B cell (primary cell): ENCODE data around the gene PRTFDC1. TPM values are rescaled to one million over a fixed set of nuclear protein-coding genes. Genes with fewer than 3 reads are reported as not detected.

Experiments
- ATAC-seq: fragments of 200-7000 bp; cut with Tn5 transposase; one replicate; pipeline ENCODE4 v1.10.0; 2021; ENCODE audit warnings: low read depth, mild to moderate bottlenecking, moderate number of reproducible peaks, moderate library complexity
- CTCF ChIA-PET: fragments of 350-600 bp; sonication (Branson Sonifier 250); formaldehyde crosslinking; loops from one replicate; lab custom pipeline; 2021; ENCODE audit warnings: antibody characterized with exemption, inconsistent platforms; lab: Charles Lee
- POLR2A ChIA-PET: fragments of 350-600 bp; sonication (Branson Sonifier 250); formaldehyde crosslinking; loops from one replicate; lab custom pipeline; 2021; ENCODE audit warnings: antibody characterized with exemption; lab: Charles Lee
- DNase-seq: peaks from one replicate; pipeline ENCODE4 v3.0.0; 2013
- H2AFZ ChIP-seq: 2 replicates; pipeline ENCODE4 v1.6.1; 2012; ENCODE audit warnings: mild to moderate bottlenecking, low read depth, low read length; ENCODE audit not compliant: insufficient read depth, poor library complexity, severe bottlenecking
- H3K27ac ChIP-seq, 2 donors: 1 replicate in 1 of 2; 2 replicates in 1 of 2; pipeline ENCODE4 v1.5.1; 2012 to 2013; ENCODE audit warnings: low read length in 2 of 2, mild to moderate bottlenecking in 2 of 2, moderate library complexity in 1 of 2
- H3K27me3 ChIP-seq, 4 experiments: fragments of 200-600 bp in 1 of 4; sonication (generic) in 1 of 4; replicated peaks in 1 of 4; 1 replicate in 2 of 4; 2 replicates in 2 of 4; pipeline versions ENCODE4 v1.6.1 to v1.7.0; 2013 to 2016; ENCODE audit warnings: low read length in 3 of 4, mild to moderate bottlenecking in 2 of 4, mixed read lengths in 1 of 4, moderate library complexity in 1 of 4; ENCODE audit not compliant: insufficient read depth in 4 of 4, control insufficient read depth in 3 of 4; ENCODE audit errors: control extremely low read depth in 1 of 4
- H3K36me3 ChIP-seq, 2 experiments: replicated peaks in 1 of 2; 1 replicate in 1 of 2; 2 replicates in 1 of 2; pipeline versions ENCODE4 v1.6.1 to v1.7.1; 2013; ENCODE audit warnings: low read length in 1 of 2; ENCODE audit not compliant: insufficient read depth in 2 of 2, control insufficient read depth in 1 of 2; ENCODE audit errors: control extremely low read depth in 1 of 2, extremely low read depth in 1 of 2
- H3K4me1 ChIP-seq, 2 donors: fragments of 200-600 bp in 1 of 2; sonication (generic) in 1 of 2; 1 replicate in 1 of 2; 2 replicates in 1 of 2; pipeline versions ENCODE4 v1.5.1 to v1.6.1; 2013 to 2017; ENCODE audit warnings: low read length in 2 of 2; ENCODE audit not compliant: control insufficient read depth in 2 of 2, insufficient read depth in 2 of 2
- H3K4me2 ChIP-seq: replicated peaks from 2 replicates; pipeline ENCODE3; 2012; ENCODE audit warnings: mild to moderate bottlenecking, low read depth, low read length; ENCODE audit not compliant: poor library complexity, severe bottlenecking
- H3K4me3 ChIP-seq, 5 experiments: fragments of 200-600 bp in 1 of 5; sonication (generic) in 1 of 5; 1 replicate in 3 of 5; 2 replicates in 2 of 5; pipeline versions ENCODE4 v1.5.1 to v1.7.0; 2011 to 2016; ENCODE audit warnings: low read length in 4 of 5, mild to moderate bottlenecking in 4 of 5, low read depth in 2 of 5, control low read depth in 1 of 5, moderate library complexity in 1 of 5; ENCODE audit not compliant: insufficient read depth in 1 of 5; ENCODE audit errors: control extremely low read depth in 1 of 5, extremely low read depth in 1 of 5
- H3K79me2 ChIP-seq: fragments of 200-600 bp; sonication (generic); one replicate; pipeline ENCODE4 v1.6.0; 2016; ENCODE audit warnings: low read length; ENCODE audit not compliant: control insufficient read depth, insufficient read depth
- H3K9ac ChIP-seq: fragments of 200-600 bp; sonication (generic); 2 replicates; pipeline ENCODE4 v1.6.1; 2017; ENCODE audit warnings: mild to moderate bottlenecking, low read length, moderate library complexity
- H3K9me3 ChIP-seq, 3 donors: one replicate each; pipeline versions ENCODE4 v1.6.1 to v1.7.1; 2013; ENCODE audit warnings: low read length in 2 of 3; ENCODE audit not compliant: control insufficient read depth in 2 of 3, insufficient read depth in 1 of 3; ENCODE audit errors: control extremely low read depth in 1 of 3
- H4K20me1 ChIP-seq: 2 replicates; pipeline ENCODE4 v1.6.0; 2012; ENCODE audit warnings: mild to moderate bottlenecking, low read length; ENCODE audit not compliant: insufficient read depth, control insufficient read depth, poor library complexity, severe bottlenecking
- H3K27ac Mint-ChIP-seq: one replicate; pipeline ENCODE4 v1.8.0; 2021; ENCODE audit warnings: mixed read lengths
- H3K27me3 Mint-ChIP-seq: one replicate; pipeline ENCODE4 v1.8.0; 2021; ENCODE audit warnings: mixed read lengths
- H3K4me1 Mint-ChIP-seq: one replicate; pipeline ENCODE4 v1.8.0; 2021; ENCODE audit warnings: mixed read lengths
- H3K4me3 Mint-ChIP-seq: one replicate; pipeline ENCODE4 v1.8.0; 2021; ENCODE audit warnings: mixed read lengths
- H3K9me3 Mint-ChIP-seq: one replicate; pipeline ENCODE4 v1.8.0; 2022; ENCODE audit warnings: mixed read lengths; ENCODE audit not compliant: insufficient read depth
- EZH2 ChIP-seq: IDR thresholded peaks from 2 replicates; pipeline ENCODE4 v1.6.1; 2012; ENCODE audit warnings: borderline replicate concordance, low read depth, mild to moderate bottlenecking, moderate library complexity, low read length; ENCODE audit not compliant: insufficient read depth, poor library complexity, severe bottlenecking
- WGBS: methylation state at CpG from one replicate; pipeline ENCODE4 v1.1.5; 2013; ENCODE audit warnings: missing lambda C conversion rate; ENCODE audit not compliant: insufficient coverage; 5-methylcytosine and 5-hydroxymethylcytosine counted together
- intact Hi-C: fragments of 100-400 bp; cut with micrococcal nuclease; formaldehyde crosslinking; loops from one replicate; pipeline ENCODE4 v1.10.0; 2022
- polyA plus RNA-seq: library from polyadenylated mRNA; depleted of rRNA; stranded (reverse); fragments of >200 nt; gene quantifications from 2 replicates; pipeline ENCODE4 v1.2.3, GENCODE V29; 2012
- total RNA-seq, 2 donors: library from RNA; stranded (reverse); fragments of 120-200 nt in 1 of 2; gene quantifications; 1 replicate in 1 of 2; 2 replicates in 1 of 2; pipeline versions ENCODE4 v1.2.3 to v1.2.4, GENCODE V29; 2013 to 2022
- TF ChIP-seq, protein P1 (sequence below): fragments of 200-600 bp; IDR thresholded peaks from one replicate; pipeline ENCODE4 v1.8.0; 2022; ENCODE audit warnings: antibody characterized with exemption, mild to moderate bottlenecking

The PRTFDC1 gene
- total and polyA plus RNA-seq, 2 donors (not counting 1 experiment from before 2014, with no cell fraction given): 0.63 TPM; not detected in 1

DNA sequence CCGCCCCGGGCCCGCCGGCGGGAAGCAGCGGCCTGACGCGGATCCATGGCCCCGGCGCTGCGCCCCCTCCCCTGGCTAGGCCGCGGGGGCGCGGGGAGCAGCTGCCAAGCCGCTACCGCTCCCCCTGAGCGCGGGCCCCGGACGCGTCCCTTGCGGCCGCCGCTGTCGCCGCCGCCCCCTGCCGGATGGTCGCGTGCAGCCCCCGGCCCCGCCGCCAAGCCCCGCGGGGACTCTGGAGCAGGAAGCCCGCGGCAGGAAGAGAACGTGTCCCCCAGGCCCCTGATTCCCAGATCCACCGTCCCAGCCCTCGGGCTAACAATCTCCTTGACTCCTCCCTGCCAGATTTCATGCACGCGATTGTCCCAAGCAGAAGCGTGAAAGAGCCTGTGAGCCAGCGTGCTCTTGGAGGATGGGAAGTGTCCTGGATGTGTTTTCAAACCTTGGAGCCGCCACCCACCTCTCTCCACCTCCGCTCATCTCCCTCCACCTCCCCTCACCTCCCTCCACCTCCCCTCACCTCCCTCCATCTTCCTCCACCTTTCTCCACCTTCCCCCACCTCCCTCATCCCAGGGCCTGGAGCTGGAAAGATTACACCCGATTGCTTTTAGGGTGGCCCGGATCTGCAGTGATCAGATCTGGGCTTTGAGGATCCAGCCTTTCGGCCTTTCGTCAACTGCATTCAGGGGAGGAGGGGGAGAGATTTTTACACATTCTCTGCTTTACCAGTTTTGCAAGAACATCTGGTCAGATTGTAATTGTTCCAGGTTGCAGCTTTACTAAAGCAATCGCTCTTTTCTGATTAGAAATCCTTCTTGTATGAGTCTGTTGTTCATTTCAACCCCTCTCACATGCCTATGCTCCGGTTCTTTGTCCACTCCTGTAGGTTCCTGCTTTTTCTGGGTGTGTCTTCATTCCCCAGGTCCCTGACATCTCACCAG is 570 bp upstream of the PRTFDC1 start:
- peak; percentile 84 for ATAC-seq
- H3K4me2 ChIP-seq: peak overlapping the region; percentile 85
- H3K4me3 ChIP-seq: peak overlapping the region in 4 of 5 experiments; percentile 32 to 68 (median 54)
- H4K20me1 ChIP-seq: no peaks in the 10 kb centered on the region
- H3K4me1 ChIP-seq: peaks cover 7 to 9% of the 10 kb centered on the region in 2 donors
- TF ChIP-seq, protein P1, sequence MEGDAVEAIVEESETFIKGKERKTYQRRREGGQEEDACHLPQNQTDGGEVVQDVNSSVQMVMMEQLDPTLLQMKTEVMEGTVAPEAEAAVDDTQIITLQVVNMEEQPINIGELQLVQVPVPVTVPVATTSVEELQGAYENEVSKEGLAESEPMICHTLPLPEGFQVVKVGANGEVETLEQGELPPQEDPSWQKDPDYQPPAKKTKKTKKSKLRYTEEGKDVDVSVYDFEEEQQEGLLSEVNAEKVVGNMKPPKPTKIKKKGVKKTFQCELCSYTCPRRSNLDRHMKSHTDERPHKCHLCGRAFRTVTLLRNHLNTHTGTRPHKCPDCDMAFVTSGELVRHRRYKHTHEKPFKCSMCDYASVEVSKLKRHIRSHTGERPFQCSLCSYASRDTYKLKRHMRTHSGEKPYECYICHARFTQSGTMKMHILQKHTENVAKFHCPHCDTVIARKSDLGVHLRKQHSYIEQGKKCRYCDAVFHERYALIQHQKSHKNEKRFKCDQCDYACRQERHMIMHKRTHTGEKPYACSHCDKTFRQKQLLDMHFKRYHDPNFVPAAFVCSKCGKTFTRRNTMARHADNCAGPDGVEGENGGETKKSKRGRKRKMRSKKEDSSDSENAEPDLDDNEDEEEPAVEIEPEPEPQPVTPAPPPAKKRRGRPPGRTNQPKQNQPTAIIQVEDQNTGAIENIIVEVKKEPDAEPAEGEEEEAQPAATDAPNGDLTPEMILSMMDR: peak; percentile 54
- no peak for TF ChIP-seq EZH2
- peak overlapping the region; percentile 83 for H3K4me3 Mint-ChIP-seq
- peaks cover 2% of the 10 kb centered on the region for H3K9me3 Mint-ChIP-seq
- H3K27me3 ChIP-seq: peaks cover 0 to 15% (median 5%) of the 10 kb centered on the region in 4 experiments
- no peak overlapping the region for H3K27ac ChIP-seq
- 12% methylated on average over 42 of the region's 53 CpGs for WGBS
- peak; percentile 56 for DNase-seq
- no peaks in the 10 kb centered on the region for H3K79me2 ChIP-seq
- ChIA-PET POLR2A (interaction anchor here (1.0 kb wide), 1 partner anchor 229 kb away, joined by 3 read pairs; the partner anchor contains the start of gene ARHGAP21), CTCF (interaction anchor here (0.7 to 4.1 kb wide), 6 partner anchors 9 to 309 kb away, joined by 3 to 19 read pairs (median 4); no protein-coding TSS in a partner anchor)
- intact Hi-C loops: loop anchor here (5.0 kb wide), 2 partner anchors 41 to 66 kb away; no protein-coding TSS in a partner anchor
- peaks cover 25% of the 10 kb centered on the region for H3K27me3 Mint-ChIP-seq
- H3K36me3 ChIP-seq: no peaks in the 10 kb centered on the region
- peak overlapping the region; percentile 88 for H2AFZ ChIP-seq
- peak overlapping the region; percentile 22 for H3K27ac Mint-ChIP-seq
- no peaks in the 10 kb centered on the region for H3K9me3 ChIP-seq
- peak overlapping the region; percentile 70 for H3K9ac ChIP-seq
- H3K4me1 Mint-ChIP-seq: peaks cover 13% of the 10 kb centered on the region
